Loucy (cell line): ENCODE data around the gene RNF126.

ENCODE experiments used
- H2AFZ ChIP-seq: fragments of 200-600 bp; sonication (generic); 2 replicates; pipeline ENCODE4 v1.6.0; 2016; ENCODE audit warnings: antibody characterized with exemption, mild to moderate bottlenecking, low read length, moderate library complexity
- H3F3A ChIP-seq: fragments of 200-600 bp; 2 replicates; pipeline ENCODE4 v1.6.0; 2016; ENCODE audit warnings: antibody characterized with exemption, low read depth, mild to moderate bottlenecking
- H3K27me3 ChIP-seq: fragments of 200-600 bp; sonication (generic); 2 replicates; pipeline ENCODE4 v1.6.1; 2014; ENCODE audit warnings: low read length, mild to moderate bottlenecking; ENCODE audit not compliant: insufficient read depth, poor library complexity, severe bottlenecking
- H3K36me3 ChIP-seq: fragments of 200-600 bp; sonication (generic); 2 replicates; pipeline ENCODE4 v1.6.1; 2016; ENCODE audit warnings: low read length; ENCODE audit not compliant: insufficient read depth
- H3K4me1 ChIP-seq: fragments of 200-600 bp; sonication (generic); 2 replicates; pipeline ENCODE4 v1.5.1; 2014; ENCODE audit warnings: low read length, mild to moderate bottlenecking; ENCODE audit not compliant: insufficient read depth, poor library complexity, severe bottlenecking
- H3K4me2 ChIP-seq: fragments of 200-600 bp; sonication (generic); 2 replicates; pipeline ENCODE4 v1.6.0; 2014; ENCODE audit warnings: antibody characterized with exemption, low read length, low read depth, mild to moderate bottlenecking; ENCODE audit not compliant: poor library complexity, severe bottlenecking
- H3K4me3 ChIP-seq: fragments of 200-600 bp; sonication (generic); 2 replicates; pipeline ENCODE4 v1.5.1; 2014; ENCODE audit warnings: low read length, mild to moderate bottlenecking, mixed read lengths; ENCODE audit not compliant: poor library complexity, severe bottlenecking
- H3K79me2 ChIP-seq: fragments of 200-600 bp; sonication (generic); 2 replicates; pipeline ENCODE4 v1.6.1; 2014; ENCODE audit warnings: low read length; ENCODE audit not compliant: insufficient read depth
- H3K9ac ChIP-seq: fragments of 200-600 bp; sonication (generic); 2 replicates; pipeline ENCODE4 v1.6.0; 2014; ENCODE audit warnings: mild to moderate bottlenecking, low read depth, low read length, moderate library complexity; ENCODE audit not compliant: poor library complexity, severe bottlenecking
- H3K9me2 ChIP-seq: fragments of 200-600 bp; sonication (generic); replicated peaks from 2 replicates; pipeline ENCODE4 v1.6.1; 2016; ENCODE audit warnings: low read depth, low read length, mixed read lengths
- H3K9me3 ChIP-seq: fragments of 200-600 bp; sonication (generic); 2 replicates; pipeline ENCODE4 v1.6.1; 2014; ENCODE audit warnings: mild to moderate bottlenecking, antibody characterized with exemption, low read length, low read depth; ENCODE audit not compliant: insufficient read depth
- H4K20me1 ChIP-seq: fragments of 200-600 bp; sonication (generic); 2 replicates; pipeline ENCODE4 v1.6.0; 2014; ENCODE audit warnings: antibody characterized with exemption, low read length, mild to moderate bottlenecking; ENCODE audit not compliant: insufficient read depth, poor library complexity, severe bottlenecking
- CTCF ChIP-seq: fragments of 200-600 bp; sonication (generic); conservative IDR thresholded peaks from 2 replicates; pipeline ENCODE4 v1.5.1; 2014; ENCODE audit warnings: mild to moderate bottlenecking, antibody characterized with exemption, low read length
- EZH2phosphoT487 ChIP-seq: fragments of 200-600 bp; IDR thresholded peaks from 2 replicates; pipeline ENCODE4 v1.6.1; 2018; ENCODE audit warnings: antibody characterized with exemption, mild to moderate bottlenecking, moderate library complexity, borderline replicate concordance

The RNF126 gene

GRCh38 chr19:677201-677600 lies 14.2 kb upstream of the RNF126 start:
- no peak overlapping the region for H3K9ac ChIP-seq
- H4K20me1 ChIP-seq, result no peaks in the 10 kb centered on the region
- no peaks in the 10 kb centered on the region for H3K9me3 ChIP-seq
- no peak overlapping the region for H2AFZ ChIP-seq
- H3K36me3 ChIP-seq, result no peaks in the 10 kb centered on the region
- H3K9me2 ChIP-seq, result no peaks in the 10 kb centered on the region
- H3K79me2 ChIP-seq, result peaks cover 7% of the 10 kb centered on the region; the same call in 1 of the 2 replicates
- no peak overlapping the region for H3K4me3 ChIP-seq
- no peak for TF ChIP-seq CTCF
- TF ChIP-seq EZH2phosphoT487, result no peak
- H3K4me1 ChIP-seq, result peaks cover 15% of the 10 kb centered on the region
- H3F3A ChIP-seq, result no peaks in the 10 kb centered on the region
- H3K4me2 ChIP-seq, result no peak overlapping the region
- no peaks in the 10 kb centered on the region for H3K27me3 ChIP-seq

GRCh38 chr19:676339-677105 lies 13.5 kb upstream of the RNF126 start, which contains the start of gene FSTL3:
TSS of gene FSTL3 (plus strand) at chr19:676392. CDS start at chr19:676424, 32 bp downstream.
- no peak for TF ChIP-seq CTCF
- no peak for TF ChIP-seq EZH2phosphoT487
- Histone ChIP-seq H3K9me3 (no peaks in the 10 kb centered on the region), H3K9me2 (no peaks in the 10 kb centered on the region), H3K4me2 (no peak within 1 kb of the TSS), H3K9ac (no peak within 1 kb of the TSS), H3K36me3 (no peaks in the 10 kb centered on the region), H3K4me3 (no peak within 1 kb of the TSS), H3K27me3 (no peaks in the 10 kb centered on the region), H2AFZ (no peak within 1 kb of the TSS), H4K20me1 (no peaks in the 10 kb centered on the region), H3K4me1 (peaks cover 12% of the 10 kb centered on the region), H3K79me2 (peaks cover 7% of the 10 kb centered on the region; the same call in 1 of the 2 replicates), H3F3A (no peaks in the 10 kb centered on the region)

GRCh38 chr19:676007-676338 lies 13.0 kb upstream of the RNF126 start:
- TF ChIP-seq CTCF (no peak), EZH2phosphoT487 (no peak)
- Histone ChIP-seq H4K20me1 (no peaks in the 10 kb centered on the region), H3K9me3 (no peaks in the 10 kb centered on the region), H3K9ac (no peak overlapping the region), H3K4me2 (no peak overlapping the region), H3K79me2 (peaks cover 7% of the 10 kb centered on the region; the same call in 1 of the 2 replicates), H3K36me3 (no peaks in the 10 kb centered on the region), H3K27me3 (no peaks in the 10 kb centered on the region), H3K9me2 (no peaks in the 10 kb centered on the region), H2AFZ (no peak overlapping the region), H3F3A (no peaks in the 10 kb centered on the region), H3K4me3 (no peak overlapping the region), H3K4me1 (peaks cover 8% of the 10 kb centered on the region)
